Kidney epithelial cell (primary cell): ENCODE measurements around the gene UBAC2. TPM values are rescaled to one million over a fixed set of nuclear protein-coding genes. Genes with fewer than 3 reads are reported as not detected.

Experiments used
- DNase-seq: peaks from one replicate; pipeline ENCODE4 v3.0.0-alpha.2; 2010; ENCODE audit warnings: low read depth
- H3K27me3 ChIP-seq: 2 replicates; pipeline ENCODE4 v1.6.0; 2011; ENCODE audit warnings: low read length; ENCODE audit not compliant: control insufficient read depth, insufficient read depth
- H3K36me3 ChIP-seq: 2 replicates; pipeline ENCODE4 v1.5.1; 2011; ENCODE audit warnings: low read length; ENCODE audit not compliant: control insufficient read depth, insufficient read depth
- H3K4me3 ChIP-seq: 2 replicates; pipeline ENCODE4 v1.5.1; 2011; ENCODE audit warnings: low read depth, mild to moderate bottlenecking, control low read depth, low read length
- total RNA-seq: library from RNA; depleted of rRNA; stranded (reverse); fragments of >200 nt; gene quantifications from 2 replicates; pipeline ENCODE4 v1.2.3, GENCODE V29; 2015
- TF ChIP-seq, protein P1 (sequence below): IDR thresholded peaks from 2 replicates; pipeline ENCODE4 v1.5.1; 2011; ENCODE audit warnings: mild to moderate bottlenecking, moderate library complexity, low read length, control low read depth, inconsistent platforms; ENCODE audit not compliant: insufficient read depth, poor library complexity, severe bottlenecking

The UBAC2 gene
- total RNA-seq, 1 donor from 2014 or later = 83.6 TPM

DNA sequence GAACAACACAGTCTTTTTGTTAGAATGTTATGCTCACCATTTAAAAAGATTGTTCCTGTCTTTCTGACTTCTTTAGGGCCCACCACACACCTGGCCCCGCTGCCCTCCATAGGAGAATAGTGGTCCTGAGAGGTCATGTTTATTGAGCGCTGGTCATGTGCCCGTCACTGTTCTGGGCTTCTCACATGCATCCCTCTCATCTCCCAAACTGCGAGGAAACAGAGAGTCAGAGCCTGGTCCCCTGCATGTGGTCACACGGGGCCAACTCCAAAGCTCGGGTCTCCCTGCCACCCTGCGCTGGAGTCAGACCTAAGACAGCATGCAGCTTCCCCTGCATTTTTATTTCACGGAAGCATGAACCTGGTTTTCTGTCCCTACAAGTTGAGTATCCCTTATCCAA lies 177.0 kb downstream of the UBAC2 start:
- DNase-seq = no peak
- no peaks in the 10 kb centered on the region for H3K27me3 ChIP-seq
- H3K36me3 ChIP-seq = no peaks in the 10 kb centered on the region
- TF ChIP-seq, protein P1, sequence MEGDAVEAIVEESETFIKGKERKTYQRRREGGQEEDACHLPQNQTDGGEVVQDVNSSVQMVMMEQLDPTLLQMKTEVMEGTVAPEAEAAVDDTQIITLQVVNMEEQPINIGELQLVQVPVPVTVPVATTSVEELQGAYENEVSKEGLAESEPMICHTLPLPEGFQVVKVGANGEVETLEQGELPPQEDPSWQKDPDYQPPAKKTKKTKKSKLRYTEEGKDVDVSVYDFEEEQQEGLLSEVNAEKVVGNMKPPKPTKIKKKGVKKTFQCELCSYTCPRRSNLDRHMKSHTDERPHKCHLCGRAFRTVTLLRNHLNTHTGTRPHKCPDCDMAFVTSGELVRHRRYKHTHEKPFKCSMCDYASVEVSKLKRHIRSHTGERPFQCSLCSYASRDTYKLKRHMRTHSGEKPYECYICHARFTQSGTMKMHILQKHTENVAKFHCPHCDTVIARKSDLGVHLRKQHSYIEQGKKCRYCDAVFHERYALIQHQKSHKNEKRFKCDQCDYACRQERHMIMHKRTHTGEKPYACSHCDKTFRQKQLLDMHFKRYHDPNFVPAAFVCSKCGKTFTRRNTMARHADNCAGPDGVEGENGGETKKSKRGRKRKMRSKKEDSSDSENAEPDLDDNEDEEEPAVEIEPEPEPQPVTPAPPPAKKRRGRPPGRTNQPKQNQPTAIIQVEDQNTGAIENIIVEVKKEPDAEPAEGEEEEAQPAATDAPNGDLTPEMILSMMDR = no peak
- no peak overlapping the region for H3K4me3 ChIP-seq

DNA sequence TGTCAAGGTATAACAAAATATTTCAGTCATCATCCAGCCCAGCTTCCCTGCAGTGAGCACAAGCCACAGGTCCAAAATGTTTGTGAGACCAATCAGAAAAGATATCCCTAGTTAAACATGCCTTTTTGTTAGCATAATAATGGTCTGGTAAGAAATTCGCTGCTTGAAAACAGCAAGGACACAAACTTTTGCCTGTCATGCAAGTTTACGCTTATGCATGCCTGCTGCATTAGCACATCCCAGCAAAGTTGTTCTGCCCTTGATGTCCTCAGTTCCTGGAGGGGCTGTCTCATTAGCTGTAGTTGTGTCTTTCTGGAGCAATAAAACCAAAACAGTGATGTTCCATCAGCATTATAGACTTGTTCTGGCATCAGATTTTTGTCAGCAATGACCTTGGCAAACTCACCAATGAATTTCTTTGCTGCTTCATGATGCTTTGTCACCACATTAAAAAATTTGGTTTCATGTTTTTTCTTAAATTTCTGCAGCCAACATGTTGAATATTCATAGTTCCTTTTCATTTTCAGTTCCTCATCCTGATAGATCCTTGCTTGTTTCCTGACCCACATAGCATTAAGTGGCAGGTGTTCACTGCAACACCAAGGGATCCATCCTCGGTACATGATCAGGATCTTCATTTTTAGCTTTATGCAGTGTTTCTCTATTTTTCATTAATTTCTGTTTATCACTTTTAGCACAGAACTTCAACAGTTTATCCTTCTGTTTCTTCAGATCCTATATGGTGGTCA lies 178.5 kb downstream of the UBAC2 start:
- Histone ChIP-seq H3K36me3 (no peaks in the 10 kb centered on the region), H3K4me3 (no peak overlapping the region), H3K27me3 (no peaks in the 10 kb centered on the region)
- DNase-seq = no peak
- TF ChIP-seq, protein P1 = no peak

DNA sequence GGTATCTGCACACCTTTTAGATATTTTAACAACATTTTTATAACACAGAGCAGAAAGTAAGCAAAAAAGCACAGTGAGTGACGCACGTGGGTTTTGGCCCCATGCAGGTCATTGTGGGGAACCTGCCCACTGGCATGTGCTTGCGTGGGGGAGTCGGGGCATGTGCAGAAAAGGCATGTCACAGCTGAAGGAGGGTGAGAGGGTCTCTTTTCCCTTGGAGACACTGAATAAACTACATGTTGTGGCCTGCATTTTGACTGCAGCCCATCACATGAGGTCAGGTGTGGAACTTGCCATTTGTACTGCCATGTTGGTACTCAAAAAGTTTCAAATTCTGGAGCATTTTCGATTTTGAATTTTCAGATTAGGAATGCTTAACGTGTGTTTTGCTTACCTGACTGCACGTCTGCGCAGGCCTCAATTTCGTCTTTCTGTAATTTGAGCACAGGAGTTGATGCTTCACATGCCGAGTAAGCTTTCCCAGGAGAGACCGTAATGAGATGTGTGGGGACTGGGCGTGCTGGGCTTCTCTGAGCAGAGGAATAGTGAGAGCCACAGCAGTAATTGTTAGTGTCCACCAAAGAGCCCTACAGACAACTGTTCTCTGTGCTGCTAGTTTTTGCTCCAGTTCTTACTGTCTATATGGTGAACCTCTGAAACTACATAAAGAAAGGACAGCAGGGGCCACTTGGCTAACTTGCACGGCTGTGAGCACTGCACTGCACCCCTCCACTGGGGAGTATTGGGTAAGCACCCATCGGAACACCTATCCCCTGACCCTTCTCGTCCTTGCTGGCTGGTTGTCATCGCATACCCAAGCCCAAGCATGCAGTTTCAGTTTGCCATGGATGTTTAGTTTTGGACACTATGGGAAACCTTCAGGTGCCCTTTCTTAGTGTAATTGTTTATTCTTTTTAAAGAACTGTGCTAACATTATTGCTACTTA lies 179.5 kb downstream of the UBAC2 start:
- TF ChIP-seq, protein P1 = no peak
- no peak overlapping the region for H3K4me3 ChIP-seq
- H3K27me3 ChIP-seq = no peaks in the 10 kb centered on the region
- H3K36me3 ChIP-seq = no peaks in the 10 kb centered on the region
- no peak for DNase-seq

DNA sequence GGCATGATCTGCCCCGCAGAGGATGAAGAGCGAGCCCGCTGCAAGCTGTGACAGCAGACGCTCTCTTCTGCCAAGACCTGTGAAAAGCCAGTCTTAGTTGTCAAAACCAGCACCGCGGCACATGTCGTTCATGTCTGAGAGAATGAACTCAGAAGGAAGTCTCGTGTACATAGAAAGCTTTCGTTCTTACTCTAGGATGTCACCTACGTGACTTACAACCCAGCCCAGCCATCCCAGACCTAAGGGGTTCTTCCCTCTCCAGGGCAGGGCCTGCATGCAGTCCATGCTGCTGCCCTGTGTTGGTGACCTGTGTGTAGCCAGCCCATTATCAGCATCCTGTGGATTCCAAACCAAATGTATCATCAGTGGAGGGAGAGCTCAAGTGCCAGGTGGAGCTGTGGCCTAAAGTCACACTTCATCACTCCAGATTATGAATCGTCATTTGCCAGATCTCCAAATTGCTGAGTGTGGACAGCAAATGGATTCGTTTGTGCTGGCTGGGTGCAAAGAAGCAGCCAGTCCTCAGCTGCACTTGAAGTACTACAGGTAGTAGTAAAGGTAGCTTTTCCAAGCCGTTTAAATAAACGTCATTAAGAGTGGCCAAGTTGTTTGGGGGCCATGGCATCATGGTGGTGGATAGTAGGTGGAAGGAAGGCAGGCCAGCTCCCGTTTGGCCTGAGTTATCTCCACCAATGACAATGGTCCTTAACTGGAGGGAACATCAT lies 180.4 kb downstream of the UBAC2 start:
- H3K4me3 ChIP-seq = no peak overlapping the region
- TF ChIP-seq, protein P1 = no peak
- no peak for DNase-seq
- H3K27me3 ChIP-seq = no peaks in the 10 kb centered on the region
- no peaks in the 10 kb centered on the region for H3K36me3 ChIP-seq

DNA sequence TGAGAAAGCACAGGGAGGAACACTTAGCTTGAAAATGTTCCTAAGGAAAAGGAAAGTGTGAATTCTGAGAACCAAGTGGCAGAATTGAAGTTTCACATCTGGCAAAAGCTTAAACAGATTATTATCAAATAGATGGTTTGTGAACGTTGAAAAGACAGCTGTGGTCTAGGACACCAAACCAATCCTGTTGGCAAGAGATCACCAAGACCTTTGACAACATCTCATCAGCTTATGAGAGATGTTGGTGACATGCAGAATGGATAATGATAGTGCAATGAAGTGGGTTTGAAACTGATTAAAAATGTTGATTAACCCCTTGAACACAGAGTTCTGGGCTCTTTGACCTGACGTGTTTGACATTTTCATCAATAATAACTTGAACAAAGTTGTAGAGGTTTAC lies 181.1 kb downstream of the UBAC2 start:
- no peaks in the 10 kb centered on the region for H3K36me3 ChIP-seq
- no peak overlapping the region for H3K4me3 ChIP-seq
- DNase-seq = no peak
- H3K27me3 ChIP-seq = no peaks in the 10 kb centered on the region
- TF ChIP-seq, protein P1 = no peak
